NB4 (cell line): ENCODE results near the gene INHBB.
"Not testable (repeated sequence)": the region's sequence is repeated elsewhere in the genome, so short reads cannot be mapped to it uniquely, and the experiment has no call there.

ENCODE experiments used
- DNase-seq: peaks from one replicate; pipeline ENCODE4 v3.0.0; 2010; ENCODE audit warnings: low read depth
- H3K4me3 ChIP-seq: one replicate; pipeline ENCODE4 v1.5.1; 2011; ENCODE audit warnings: mild to moderate bottlenecking, low read depth, low read length, moderate library complexity
- CTCF ChIP-seq: IDR thresholded peaks from one replicate; pipeline ENCODE4 v1.5.1; 2012; ENCODE audit warnings: low read depth, low read length
- MAX ChIP-seq: IDR thresholded peaks from 2 replicates; pipeline ENCODE4 v1.6.1; 2011; ENCODE audit warnings: low read depth, low read length
- MYC ChIP-seq: IDR thresholded peaks from 2 replicates; pipeline ENCODE4 v1.6.1; 2011; ENCODE audit warnings: low read depth, low read length
- POLR2A ChIP-seq: IDR thresholded peaks from 2 replicates; pipeline ENCODE4 v1.6.1; 2011; ENCODE audit warnings: mild to moderate bottlenecking; ENCODE audit not compliant: insufficient read length; ENCODE audit errors: extremely low read depth

The INHBB gene

GRCh38 chr2:120389036-120389391 lies 43.1 kb downstream of the INHBB start:
- no peak for TF ChIP-seq CTCF
- DNase-seq, result no peak
- no peak overlapping the region for H3K4me3 ChIP-seq

- no peak overlapping the region for H3K4me3 ChIP-seq
- DNase-seq, result no peak
- TF ChIP-seq CTCF (no peak), MYC (no peak), MAX (no peak), POLR2A (no peak)
Measured at GRCh38 chr2:120390381-120391055, 44.6 kb downstream of the INHBB start.

GRCh38 chr2:120391382-120391781 lies 45.4 kb downstream of the INHBB start:
- not testable (repeated sequence) for DNase-seq, H3K4me3 ChIP-seq

- no peak for DNase-seq
- H3K4me3 ChIP-seq, result no peak overlapping the region
- no peak for TF ChIP-seq POLR2A
- TF ChIP-seq MAX, result no peak
- no peak for TF ChIP-seq MYC
- no peak for TF ChIP-seq CTCF
Measured at GRCh38 chr2:120391911-120392665, 46.2 kb downstream of the INHBB start.

GRCh38 chr2:120392923-120393322 lies 47.0 kb downstream of the INHBB start:
- H3K4me3 ChIP-seq, result no peak overlapping the region
- TF ChIP-seq POLR2A (no peak), MAX (no peak), CTCF (no peak), MYC (no peak)
- DNase-seq, result no peak

GRCh38 chr2:120393456-120393855 lies 47.5 kb downstream of the INHBB start:
- no peak for DNase-seq
- TF ChIP-seq MYC, result no peak
- no peak for TF ChIP-seq POLR2A
- TF ChIP-seq MAX, result no peak
- TF ChIP-seq CTCF, result no peak

More at GRCh38 chr2:120393456-120393855, 47.5 kb downstream of the INHBB start:
- no peak overlapping the region for H3K4me3 ChIP-seq
